Measurements from ENCODE around the gene MT1E.
A peak's percentile ranks its signal among the peaks of the same experiment; 100 is the strongest.
"Not testable (repeated sequence)": the region's sequence is repeated elsewhere in the genome, so short reads cannot be mapped to it uniquely, and the experiment has no call there.

MT1E gene

DNA sequence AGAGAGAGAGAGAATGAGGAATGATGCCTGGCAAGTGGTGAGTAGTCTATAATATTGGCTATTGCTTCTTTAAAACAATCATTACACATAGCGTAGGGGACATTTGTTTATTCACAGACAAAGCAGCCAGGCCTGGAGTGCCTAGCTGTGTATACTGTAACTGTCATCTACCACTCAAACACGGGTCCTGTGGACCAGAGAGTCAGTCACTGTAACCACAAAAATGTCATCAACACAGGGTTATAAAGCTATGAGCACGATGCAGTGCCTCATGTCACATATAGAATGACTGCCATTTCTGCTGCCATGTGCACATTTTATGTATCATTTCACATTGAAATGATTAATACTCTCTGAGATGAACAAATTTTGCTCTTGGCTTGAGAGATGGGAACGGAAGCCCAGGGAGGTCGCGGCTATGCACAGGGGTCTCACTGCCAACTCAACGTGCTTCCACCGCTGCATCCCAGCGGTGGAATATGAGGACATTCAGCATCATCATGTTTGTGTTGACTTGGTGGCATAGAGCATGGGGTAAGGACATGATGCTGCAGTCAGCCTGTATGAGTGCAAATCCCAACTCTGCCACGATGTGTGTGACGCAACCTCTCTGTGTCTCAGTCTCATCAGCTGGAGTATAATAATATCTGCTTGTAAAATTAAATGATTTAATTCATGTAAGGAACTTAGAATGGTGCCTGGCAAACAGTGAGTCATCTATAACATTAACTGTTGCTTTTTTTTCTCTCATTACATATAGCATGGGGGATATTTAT, 47.4 kb downstream of the MT1E start:
- DNase-seq, result no peak

DNA sequence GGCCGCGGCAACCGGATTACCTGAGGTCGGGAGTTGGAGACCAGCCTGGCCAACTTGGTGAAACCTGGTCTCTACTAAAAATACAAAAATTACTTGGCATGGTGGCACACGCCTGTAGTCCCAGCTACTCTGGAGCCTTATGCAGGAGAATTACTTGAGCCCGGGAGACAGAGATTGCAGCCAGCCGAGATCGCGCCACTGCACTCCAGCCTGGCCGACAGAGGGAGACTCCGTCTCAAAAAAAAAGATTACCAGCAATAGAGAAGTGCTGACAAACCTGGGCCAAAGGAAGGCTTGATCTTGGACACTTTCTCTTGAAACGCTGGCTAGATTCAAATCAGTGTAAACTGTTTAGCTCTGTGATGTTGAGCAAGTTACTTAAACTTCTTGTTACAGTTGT, 48.3 kb downstream of the MT1E start:
- peak; percentile 59 for DNase-seq

DNA sequence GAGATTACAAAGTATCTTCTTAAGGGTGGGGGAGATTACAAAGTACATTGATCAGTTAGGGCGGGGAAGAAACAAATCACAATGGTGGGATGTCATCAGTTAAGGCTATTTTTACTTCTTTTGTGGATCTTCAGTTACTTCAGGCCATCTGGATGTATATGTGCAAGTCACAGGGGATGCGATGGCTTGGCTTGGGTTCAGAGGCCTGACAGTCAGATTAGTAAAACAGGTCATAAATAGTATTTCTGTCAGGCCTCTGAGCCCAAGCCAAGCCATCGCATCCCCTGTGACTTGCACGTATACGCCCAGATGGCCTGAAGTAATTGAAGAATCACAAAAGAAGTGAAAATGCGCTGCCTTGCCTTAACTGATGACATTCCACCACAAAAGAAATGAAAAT, 49.0 kb downstream of the MT1E start:
- DNase-seq, result not testable (repeated sequence)

DNA sequence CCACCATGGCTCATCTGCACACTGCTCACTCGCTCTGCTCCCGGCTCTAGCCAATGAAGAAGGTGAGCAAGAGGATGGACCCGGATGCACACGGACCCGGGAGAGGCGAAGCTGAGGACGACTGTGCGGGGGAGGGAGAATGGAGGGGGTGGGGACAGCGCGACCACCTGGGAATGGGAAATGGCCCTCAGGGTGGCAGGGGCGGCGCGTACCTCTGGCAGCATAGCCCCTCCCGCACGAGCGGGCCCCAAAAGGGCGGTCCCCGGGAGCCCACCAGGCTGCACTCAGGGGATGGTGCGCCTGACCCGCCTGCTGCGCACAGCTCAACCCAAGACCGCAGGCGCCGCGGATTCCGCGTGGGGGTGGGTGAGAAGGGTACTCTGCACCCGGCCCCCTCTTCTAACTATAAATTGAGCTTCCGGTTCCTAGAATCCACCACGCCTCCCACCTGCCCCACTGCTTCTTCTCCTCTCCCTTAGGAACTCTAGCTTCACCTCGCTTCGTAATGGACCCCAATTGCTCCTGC, 50.2 kb downstream of the MT1E start:
- DNase-seq, result no peak
